HepG2 (cell line): ENCODE data around the gene MIA3. TPM values are rescaled to one million over a fixed set of nuclear protein-coding genes. Genes with fewer than 3 reads are reported as not detected.

Experiments
- E2F2 ChIP-seq: sonication (generic); formaldehyde crosslinking; IDR thresholded peaks from 2 replicates; pipeline ENCODE4 v1.4.0; 2020; ENCODE audit warnings: missing genetic modification reagents, borderline replicate concordance
- FOXM1 ChIP-seq: sonication (generic); formaldehyde crosslinking; IDR thresholded peaks from 2 replicates; pipeline ENCODE4 v1.5.0; 2020; ENCODE audit warnings: missing genetic modification reagents
- GLI4 ChIP-seq: sonication (generic); formaldehyde crosslinking; IDR thresholded peaks from 2 replicates; pipeline ENCODE4 v1.5.1; 2020; ENCODE audit warnings: missing genetic modification reagents, mild to moderate bottlenecking, moderate library complexity, borderline replicate concordance
- GTF2F1 ChIP-seq: fragments of 150-350 bp; IDR thresholded peaks from 2 replicates; pipeline ENCODE4 v1.6.1; 2014; ENCODE audit warnings: low read length
- HDAC2 ChIP-seq: sonication (generic); formaldehyde crosslinking; IDR thresholded peaks from 2 replicates; pipeline ENCODE4 v1.4.0; 2020; ENCODE audit warnings: missing genetic modification reagents
- ISX ChIP-seq: sonication (generic); formaldehyde crosslinking; conservative IDR thresholded peaks from 2 replicates; pipeline ENCODE4 v1.5.0; 2020; ENCODE audit warnings: missing genetic modification reagents
- KDM4B ChIP-seq: sonication (generic); formaldehyde crosslinking; IDR thresholded peaks from 2 replicates; pipeline ENCODE4 v1.4.0; 2020; ENCODE audit warnings: missing genetic modification reagents
- KLF16 ChIP-seq, 2 experiments: sonication (generic) in 1 of 2; formaldehyde crosslinking in 1 of 2; IDR thresholded peaks; 2 replicates each; pipeline versions ENCODE4 v1.6.1 to v1.8.0; 2016 to 2023; ENCODE audit warnings: missing genetic modification reagents in 2 of 2, missing compliant biosample characterization in 1 of 2
- KMT2B ChIP-seq: IDR thresholded peaks from 2 replicates; pipeline ENCODE4 v1.6.1; 2016; ENCODE audit warnings: missing genetic modification reagents, missing compliant biosample characterization
- MAFK ChIP-seq, 2 experiments: IDR thresholded peaks in 1 of 2; conservative IDR thresholded peaks in 1 of 2; 2 replicates each; pipeline ENCODE4 v1.6.1; 2011; ENCODE audit warnings: improper control_type of control experiment in 2 of 2, low read length in 2 of 2
- NCOA2 ChIP-seq: sonication (generic); formaldehyde crosslinking; IDR thresholded peaks from 2 replicates; pipeline ENCODE4 v1.8.0; 2022; ENCODE audit warnings: inconsistent platforms
- NFIB ChIP-seq: sonication (generic); formaldehyde crosslinking; IDR thresholded peaks from 2 replicates; pipeline ENCODE4 v1.9.0; 2021; ENCODE audit warnings: missing genetic modification reagents, mild to moderate bottlenecking, borderline replicate concordance
- NR3C1 ChIP-seq: sonication (generic); formaldehyde crosslinking; IDR thresholded peaks from 2 replicates; pipeline ENCODE4 v1.4.0; 2020; ENCODE audit warnings: missing genetic modification reagents
- PHF5A ChIP-seq: IDR thresholded peaks from one replicate; pipeline ENCODE4 v1.6.1; 2018; ENCODE audit warnings: low read depth, missing genetic modification reagents; ENCODE audit not compliant: unreplicated experiment
- PLSCR1 ChIP-seq: sonication (generic); formaldehyde crosslinking; IDR thresholded peaks from 2 replicates; pipeline ENCODE4 v1.5.0; 2020; ENCODE audit warnings: missing genetic modification reagents, mild to moderate bottlenecking, borderline replicate concordance
- SMAD3 ChIP-seq: sonication (generic); formaldehyde crosslinking; IDR thresholded peaks from 2 replicates; pipeline ENCODE4 v1.4.0; 2020; ENCODE audit warnings: missing genetic modification reagents
- TP53 ChIP-seq: sonication (generic); formaldehyde crosslinking; conservative IDR thresholded peaks from 2 replicates; pipeline ENCODE4 v1.4.0; 2020; ENCODE audit warnings: missing genetic modification reagents
- ZMAT3 ChIP-seq: sonication (generic); formaldehyde crosslinking; conservative IDR thresholded peaks from 2 replicates; pipeline ENCODE4 v1.7.0; 2021; ENCODE audit warnings: missing genetic modification reagents
- ZMYM4 ChIP-seq: sonication (generic); formaldehyde crosslinking; IDR thresholded peaks from 2 replicates; pipeline ENCODE4 v1.8.1; 2023; ENCODE audit warnings: mild to moderate bottlenecking, missing genetic modification reagents
- ZNF350 ChIP-seq: sonication (generic); formaldehyde crosslinking; IDR thresholded peaks from 2 replicates; pipeline ENCODE4 v1.4.0; 2020; ENCODE audit warnings: mild to moderate bottlenecking, low read depth, missing genetic modification reagents, borderline replicate concordance
- ZNF569 ChIP-seq: sonication (generic); formaldehyde crosslinking; IDR thresholded peaks from 2 replicates; pipeline ENCODE4 v1.5.0; 2020; ENCODE audit warnings: mild to moderate bottlenecking, missing genetic modification reagents, moderate library complexity, borderline replicate concordance
- ZNF782 ChIP-seq: sonication (generic); formaldehyde crosslinking; IDR thresholded peaks from 2 replicates; pipeline ENCODE4 v1.4.0; 2020; ENCODE audit warnings: missing genetic modification reagents, mild to moderate bottlenecking, borderline replicate concordance
- ZSCAN31 ChIP-seq: sonication (generic); formaldehyde crosslinking; IDR thresholded peaks from 2 replicates; pipeline ENCODE4 v1.5.0; 2020; ENCODE audit warnings: low read depth, mild to moderate bottlenecking, missing genetic modification reagents
- polyA plus RNA-seq, 8 experiments: library from polyadenylated mRNA; depleted of rRNA in 3 of 8; stranded (reverse) in 7 of 8; unstranded in 1 of 8; fragments of >200 nt; fragmentation: Illumina TruSeq in 4 of 8; extraction: Trizol in 4 of 8; gene quantifications; 2 replicates each; pipeline versions ENCODE4 v1.2.1 to v1.2.3, GENCODE V29; 2011 to 2016; ENCODE audit warnings: low read depth in 4 of 8, missing spikeins in 1 of 8, mixed read lengths in 1 of 8; ENCODE audit not compliant: insufficient read depth in 1 of 8
- total RNA-seq, 5 experiments: library from RNA; depleted of rRNA; stranded (reverse); fragments of >200 nt; fragmentation: Illumina TruSeq; extraction: Trizol; gene quantifications; 2 replicates each; pipeline ENCODE4 v1.2.3, GENCODE V29; 2016; ENCODE audit warnings: low read depth in 1 of 5
- TF ChIP-seq, protein P1 (sequence below): sonication (generic); formaldehyde crosslinking; IDR thresholded peaks from 2 replicates; pipeline ENCODE4 v1.9.0; 2022; ENCODE audit warnings: missing genetic modification reagents, mild to moderate bottlenecking, borderline replicate concordance
- TF ChIP-seq, protein P2 (sequence below): IDR thresholded peaks from 2 replicates; pipeline ENCODE4 v1.6.1; 2018; ENCODE audit warnings: missing genetic modification reagents, mild to moderate bottlenecking, missing compliant biosample characterization

MIA3 gene
- total and polyA plus RNA-seq, 2 of the 13 experiments (the other 11 are each of a cell fraction or from before 2014, with no cell fraction given), result 45.6 to 48.7 TPM

GRCh38 chr1:222713091-222713961, 95.4 kb downstream of the MIA3 start (continued):
- TF ChIP-seq PHF5A (CRISPR knock-in tag) (no peak), NR3C1 (no peak), SMAD3 (CRISPR knock-in tag) (no peak), ZNF350 (peak; percentile 64), TP53 (CRISPR knock-in tag) (no peak), ZNF569 (CRISPR knock-in tag) (no peak), NCOA2 (CRISPR knock-in tag) (no peak), ZMAT3 (CRISPR knock-in tag) (0 out of 2 replicates have a peak, but pooled peaks have one; percentile 24), ZMYM4 (CRISPR knock-in tag) (peak; percentile 80), GTF2F1 (no peak), KMT2B (CRISPR knock-in tag) (peak; percentile 89), MAFK (conservative IDR thresholded peaks at IDR 0.05 in 1 of 2, IDR thresholded peaks at IDR 0.05 in 1 of 2; ENCODE audit: low read length in 2 of 2) (no peak), NFIB (no peak), KDM4B (CRISPR knock-in tag) (0 out of 2 replicates have a peak, but pooled peaks have one; percentile 17), E2F2 (CRISPR knock-in tag) (no peak), ZSCAN31 (CRISPR knock-in tag) (no peak), PLSCR1 (CRISPR knock-in tag) (no peak), FOXM1 (no peak), GLI4 (CRISPR knock-in tag) (no peak), KLF16 (CRISPR knock-in tag; IDR thresholded peaks at IDR 0.05) (peak in 1 of 2 experiments; percentile 62; a peak in 1 of 4 replicates), HDAC2 (no peak), ISX (CRISPR knock-in tag) (no peak), ZNF782 (CRISPR knock-in tag) (no peak)
- TF ChIP-seq, protein P1, sequence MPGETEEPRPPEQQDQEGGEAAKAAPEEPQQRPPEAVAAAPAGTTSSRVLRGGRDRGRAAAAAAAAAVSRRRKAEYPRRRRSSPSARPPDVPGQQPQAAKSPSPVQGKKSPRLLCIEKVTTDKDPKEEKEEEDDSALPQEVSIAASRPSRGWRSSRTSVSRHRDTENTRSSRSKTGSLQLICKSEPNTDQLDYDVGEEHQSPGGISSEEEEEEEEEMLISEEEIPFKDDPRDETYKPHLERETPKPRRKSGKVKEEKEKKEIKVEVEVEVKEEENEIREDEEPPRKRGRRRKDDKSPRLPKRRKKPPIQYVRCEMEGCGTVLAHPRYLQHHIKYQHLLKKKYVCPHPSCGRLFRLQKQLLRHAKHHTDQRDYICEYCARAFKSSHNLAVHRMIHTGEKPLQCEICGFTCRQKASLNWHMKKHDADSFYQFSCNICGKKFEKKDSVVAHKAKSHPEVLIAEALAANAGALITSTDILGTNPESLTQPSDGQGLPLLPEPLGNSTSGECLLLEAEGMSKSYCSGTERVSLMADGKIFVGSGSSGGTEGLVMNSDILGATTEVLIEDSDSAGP (CRISPR knock-in tag), result peak; percentile 38; the same call in 1 of the 2 replicates
- TF ChIP-seq, protein P2, sequence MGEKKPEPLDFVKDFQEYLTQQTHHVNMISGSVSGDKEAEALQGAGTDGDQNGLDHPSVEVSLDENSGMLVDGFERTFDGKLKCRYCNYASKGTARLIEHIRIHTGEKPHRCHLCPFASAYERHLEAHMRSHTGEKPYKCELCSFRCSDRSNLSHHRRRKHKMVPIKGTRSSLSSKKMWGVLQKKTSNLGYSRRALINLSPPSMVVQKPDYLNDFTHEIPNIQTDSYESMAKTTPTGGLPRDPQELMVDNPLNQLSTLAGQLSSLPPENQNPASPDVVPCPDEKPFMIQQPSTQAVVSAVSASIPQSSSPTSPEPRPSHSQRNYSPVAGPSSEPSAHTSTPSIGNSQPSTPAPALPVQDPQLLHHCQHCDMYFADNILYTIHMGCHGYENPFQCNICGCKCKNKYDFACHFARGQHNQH (CRISPR knock-in tag), result no peak; the same call in 1 of the 2 replicates
